GM13977 (cell line): Measurements from ENCODE around the gene VAV1.
A peak's percentile ranks its signal among the peaks of the same experiment; 100 is the strongest.
"Not testable (repeated sequence)": the region's sequence is repeated elsewhere in the genome, so short reads cannot be mapped to it uniquely, and the experiment has no call there.

Experiments used
- DNase-seq: peaks from one replicate; pipeline ENCODE4 v3.0.0; 2012; ENCODE audit warnings: low spot score
- CTCF ChIP-seq: IDR thresholded peaks from 2 replicates; pipeline ENCODE4 v1.5.1; 2012; ENCODE audit warnings: mild to moderate bottlenecking, control low read depth; ENCODE audit not compliant: insufficient read depth; ENCODE audit errors: extremely low read depth, missing control alignments
- in situ Hi-C: fragments of 300-500 bp; cut with MboI; formaldehyde crosslinking; loops from one replicate; pipeline ENCODE4 v1.12.0; 2022; ENCODE audit warnings: low sequenced_read_pairs, low pct_unique_long_range_greater_than_20kb, mixed read lengths, inconsistent platforms; ENCODE audit not compliant: unreplicated experiment

Gene VAV1

GRCh38 chr19:6822311-6822670 is 49.8 kb downstream of the VAV1 start:
- no peak for TF ChIP-seq CTCF
- in situ Hi-C loops = no loop called here
- DNase-seq = no peak

- in situ Hi-C loops = no loop called here
- no peak for DNase-seq
- TF ChIP-seq CTCF = no peak
Measured at GRCh38 chr19:6825076-6825774, 52.7 kb downstream of the VAV1 start.

GRCh38 chr19:6826281-6826920 is 53.9 kb downstream of the VAV1 start:
- no peak for TF ChIP-seq CTCF
- no peak for DNase-seq
- in situ Hi-C loops = no loop called here

DNA sequence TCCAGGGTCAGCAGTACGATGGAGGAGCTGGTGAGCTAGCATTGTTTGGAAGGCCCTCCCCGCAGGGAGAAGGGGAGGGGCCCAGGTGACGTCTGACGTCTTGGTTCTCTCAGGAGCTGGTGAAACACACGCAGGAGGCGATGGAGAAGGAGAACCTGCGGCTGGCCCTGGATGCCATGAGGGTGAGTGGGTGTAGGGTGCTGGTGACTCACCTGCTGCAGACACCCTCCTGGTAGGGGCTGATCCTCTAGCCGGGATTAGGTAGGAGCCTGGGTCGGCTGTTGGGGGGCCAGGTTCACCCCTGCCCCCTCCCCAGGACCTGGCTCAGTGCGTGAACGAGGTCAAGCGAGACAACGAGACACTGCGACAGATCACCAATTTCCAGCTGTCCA is 55.8 kb downstream of the VAV1 start:
- DNase-seq = no peak
- TF ChIP-seq CTCF = no peak
- in situ Hi-C loops = no loop called here

- in situ Hi-C loops = no loop called here
- no peak for TF ChIP-seq CTCF
- peak; percentile 58 for DNase-seq
Measured at GRCh38 chr19:6828698-6829633, 56.5 kb downstream of the VAV1 start.

DNA sequence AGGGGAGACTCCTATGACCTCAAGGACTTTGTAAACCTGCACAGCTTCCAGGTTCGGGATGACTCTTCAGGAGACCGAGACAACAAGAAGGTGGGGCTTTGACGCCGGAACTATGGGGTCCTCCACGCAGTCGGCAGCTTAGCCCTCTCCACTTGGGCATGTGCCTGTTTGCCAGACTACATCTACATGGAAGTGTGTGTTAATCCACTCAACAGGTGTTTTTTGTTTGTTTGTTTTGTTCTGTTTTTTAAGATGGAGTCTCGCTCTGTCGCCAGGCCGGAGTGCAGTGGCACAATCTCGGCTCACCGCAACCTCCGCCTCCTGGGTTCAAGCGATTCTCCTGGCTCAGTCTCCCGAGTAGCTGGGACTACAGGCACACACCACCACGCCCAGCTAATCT is 57.3 kb downstream of the VAV1 start:
- in situ Hi-C loops, DNase-seq: not testable (repeated sequence)

DNA sequence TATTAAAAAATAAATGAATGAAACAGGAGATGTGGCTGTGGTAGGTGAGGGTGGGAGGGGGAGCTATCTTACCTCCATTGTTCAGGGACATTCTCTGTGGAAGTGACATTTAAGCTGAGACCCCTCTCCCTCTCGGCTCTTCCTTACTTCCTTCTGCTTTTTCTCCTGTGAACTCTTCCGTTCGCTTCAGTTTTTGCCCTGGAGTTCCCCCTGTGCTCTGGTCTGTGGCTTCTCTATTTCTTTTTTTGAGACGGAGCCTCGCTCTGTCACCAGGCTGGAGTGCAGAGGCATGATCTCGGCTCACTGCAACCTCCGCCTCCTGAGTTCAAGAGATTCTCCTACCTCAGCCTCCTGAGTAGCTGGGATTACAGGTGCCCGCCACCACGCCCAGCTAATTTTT is 58.6 kb downstream of the VAV1 start:
- in situ Hi-C loops, DNase-seq: not testable (repeated sequence)
